ENCODE data around the gene UGT1A3.

The UGT1A3 gene

GRCh38 chr2:233807966-233808935 lies 79.4 kb downstream of the UGT1A3 start:
- no peak for TF ChIP-seq CTCF (IDR thresholded peaks at IDR 0.05; ENCODE audit: insufficient read depth, low read depth, low read length, missing control alignments)
- no peak for DNase-seq (ENCODE audit: low read depth)
- no peak overlapping the region for H3K4me3 ChIP-seq (ENCODE audit: low read length)

GRCh38 chr2:233810385-233810784 lies 81.5 kb downstream of the UGT1A3 start:
- no peak for TF ChIP-seq CTCF (IDR thresholded peaks at IDR 0.05; ENCODE audit: insufficient read depth, low read depth, low read length, missing control alignments)
- no peak for DNase-seq (ENCODE audit: low read depth)
- no peak overlapping the region for H3K4me3 ChIP-seq (ENCODE audit: low read length)

- no peak for TF ChIP-seq CTCF (IDR thresholded peaks at IDR 0.05; ENCODE audit: insufficient read depth, low read depth, low read length, missing control alignments)
- no peak overlapping the region for H3K4me3 ChIP-seq (ENCODE audit: low read length)
- DNase-seq (ENCODE audit: low read depth), result no peak
These were observed 82.2 kb downstream of the UGT1A3 start for GRCh38 chr2:233811087-233811486.

GRCh38 chr2:233811732-233812131 lies 82.9 kb downstream of the UGT1A3 start:
- no peak for TF ChIP-seq CTCF (IDR thresholded peaks at IDR 0.05; ENCODE audit: insufficient read depth, low read depth, low read length, missing control alignments)
- H3K4me3 ChIP-seq (ENCODE audit: low read length), result no peak overlapping the region
- DNase-seq (ENCODE audit: low read depth), result no peak

- no peak overlapping the region for H3K4me3 ChIP-seq (ENCODE audit: low read length)
- no peak for DNase-seq (ENCODE audit: low read depth)
- no peak for TF ChIP-seq CTCF (IDR thresholded peaks at IDR 0.05; ENCODE audit: insufficient read depth, low read depth, low read length, missing control alignments)
These were observed 84.6 kb downstream of the UGT1A3 start for GRCh38 chr2:233813236-233814055.

GRCh38 chr2:233814056-233814835 lies 85.4 kb downstream of the UGT1A3 start:
- no peak for TF ChIP-seq CTCF (IDR thresholded peaks at IDR 0.05; ENCODE audit: insufficient read depth, low read depth, low read length, missing control alignments)
- DNase-seq (ENCODE audit: low read depth), result peak; percentile 17
- H3K4me3 ChIP-seq (ENCODE audit: low read length), result no peak overlapping the region
